ENCODE data around the gene JADE1.

The JADE1 gene

GRCh38 chr4:128866691-128867090 is 57.2 kb downstream of the JADE1 start:
- H3K4me3 ChIP-seq (ENCODE audit: low read length, poor library complexity, severe bottlenecking), result no peak overlapping the region

GRCh38 chr4:128868758-128869157 is 59.3 kb downstream of the JADE1 start:
- H3K9me2 ChIP-seq (replicated peaks; ENCODE audit: low read depth, low read length), result no peaks in the 10 kb centered on the region
- no peak overlapping the region for H3K9ac ChIP-seq (ENCODE audit: low read depth, low read length, poor library complexity, severe bottlenecking)
- no peaks in the 10 kb centered on the region for H3K27me3 ChIP-seq (ENCODE audit: insufficient read depth, low read length, poor library complexity, severe bottlenecking)
- H4K20me1 ChIP-seq (ENCODE audit: insufficient read depth, low read length, poor library complexity, severe bottlenecking), result peaks cover 2% of the 10 kb centered on the region
- no peaks in the 10 kb centered on the region for H3K9me3 ChIP-seq (ENCODE audit: insufficient read depth, low read depth, low read length)
- H3K79me2 ChIP-seq (ENCODE audit: insufficient read depth, low read length), result no peaks in the 10 kb centered on the region
- TF ChIP-seq EZH2phosphoT487 (IDR thresholded peaks at IDR 0.05; ENCODE audit: borderline replicate concordance), result no peak
- TF ChIP-seq CTCF (conservative IDR thresholded peaks at IDR 0.05; ENCODE audit: low read length), result no peak
- no peak overlapping the region for H3K4me2 ChIP-seq (ENCODE audit: low read depth, low read length, poor library complexity, severe bottlenecking)
- H3K36me3 ChIP-seq (ENCODE audit: insufficient read depth, low read length), result peaks cover 90% of the 10 kb centered on the region
- no peak overlapping the region for H2AFZ ChIP-seq (ENCODE audit: low read length)
- no peaks in the 10 kb centered on the region for H3K4me1 ChIP-seq (ENCODE audit: insufficient read depth, low read length, poor library complexity, severe bottlenecking)
- H3K4me3 ChIP-seq (ENCODE audit: low read length, poor library complexity, severe bottlenecking), result no peak overlapping the region
- no peaks in the 10 kb centered on the region for H3F3A ChIP-seq (ENCODE audit: low read depth)

More at GRCh38 chr4:128866691-128867090, 57.2 kb downstream of the JADE1 start:
- H3K9ac ChIP-seq (ENCODE audit: low read depth, low read length, poor library complexity, severe bottlenecking), result no peak overlapping the region
- no peak overlapping the region for H3K4me2 ChIP-seq (ENCODE audit: low read depth, low read length, poor library complexity, severe bottlenecking)
- H3K36me3 ChIP-seq (ENCODE audit: insufficient read depth, low read length), result peaks cover 90% of the 10 kb centered on the region; the same call in 1 of the 2 replicates
- no peaks in the 10 kb centered on the region for H3K9me2 ChIP-seq (replicated peaks; ENCODE audit: low read depth, low read length)
- no peaks in the 10 kb centered on the region for H3F3A ChIP-seq (ENCODE audit: low read depth)
- no peak overlapping the region for H2AFZ ChIP-seq (ENCODE audit: low read length)
- H4K20me1 ChIP-seq (ENCODE audit: insufficient read depth, low read length, poor library complexity, severe bottlenecking), result peaks cover 21% of the 10 kb centered on the region
- no peaks in the 10 kb centered on the region for H3K4me1 ChIP-seq (ENCODE audit: insufficient read depth, low read length, poor library complexity, severe bottlenecking)
- no peaks in the 10 kb centered on the region for H3K27me3 ChIP-seq (ENCODE audit: insufficient read depth, low read length, poor library complexity, severe bottlenecking)
- TF ChIP-seq CTCF (conservative IDR thresholded peaks at IDR 0.05; ENCODE audit: low read length), result no peak
- 0 out of 2 replicates have a peak, but pooled peaks cover 3% of the 10 kb centered on the region for H3K79me2 ChIP-seq (ENCODE audit: insufficient read depth, low read length)
- H3K9me3 ChIP-seq (ENCODE audit: insufficient read depth, low read depth, low read length), result no peaks in the 10 kb centered on the region

GRCh38 chr4:128869776-128870509 is 60.4 kb downstream of the JADE1 start:
- H3K9me3 ChIP-seq (ENCODE audit: insufficient read depth, low read depth, low read length), result no peaks in the 10 kb centered on the region
- no peaks in the 10 kb centered on the region for H3K79me2 ChIP-seq (ENCODE audit: insufficient read depth, low read length)
- H3F3A ChIP-seq (ENCODE audit: low read depth), result no peaks in the 10 kb centered on the region
- no peak overlapping the region for H3K4me2 ChIP-seq (ENCODE audit: low read depth, low read length, poor library complexity, severe bottlenecking)
- H3K4me3 ChIP-seq (ENCODE audit: low read length, poor library complexity, severe bottlenecking), result no peak overlapping the region
- no peaks in the 10 kb centered on the region for H3K27me3 ChIP-seq (ENCODE audit: insufficient read depth, low read length, poor library complexity, severe bottlenecking)
- no peaks in the 10 kb centered on the region for H3K4me1 ChIP-seq (ENCODE audit: insufficient read depth, low read length, poor library complexity, severe bottlenecking)
- H3K9ac ChIP-seq (ENCODE audit: low read depth, low read length, poor library complexity, severe bottlenecking), result no peak overlapping the region
- H2AFZ ChIP-seq (ENCODE audit: low read length), result no peak overlapping the region
- H3K9me2 ChIP-seq (replicated peaks; ENCODE audit: low read depth, low read length), result no peaks in the 10 kb centered on the region
- peaks cover 80% of the 10 kb centered on the region for H3K36me3 ChIP-seq (ENCODE audit: insufficient read depth, low read length)
- no peaks in the 10 kb centered on the region for H4K20me1 ChIP-seq (ENCODE audit: insufficient read depth, low read length, poor library complexity, severe bottlenecking)
- TF ChIP-seq CTCF (conservative IDR thresholded peaks at IDR 0.05; ENCODE audit: low read length) (no peak), EZH2phosphoT487 (IDR thresholded peaks at IDR 0.05; ENCODE audit: borderline replicate concordance) (no peak)
